22Rv1 (cell line): ENCODE data around the gene MBP.

ENCODE experiments used
- H3K27ac ChIP-seq: fragments of 450-650 bp; 2 replicates; pipeline ENCODE4 v1.5.1; 2017
- ZFX ChIP-seq: fragments of 450-650 bp; IDR thresholded peaks from 2 replicates; pipeline ENCODE4 v1.6.1; 2017; ENCODE audit warnings: antibody characterized with exemption, borderline replicate concordance
- TF ChIP-seq, protein P1 (sequence below): fragments of 450-650 bp; IDR thresholded peaks from 2 replicates; pipeline ENCODE4 v1.5.1; 2017; ENCODE audit warnings: mild to moderate bottlenecking

The MBP gene

DNA sequence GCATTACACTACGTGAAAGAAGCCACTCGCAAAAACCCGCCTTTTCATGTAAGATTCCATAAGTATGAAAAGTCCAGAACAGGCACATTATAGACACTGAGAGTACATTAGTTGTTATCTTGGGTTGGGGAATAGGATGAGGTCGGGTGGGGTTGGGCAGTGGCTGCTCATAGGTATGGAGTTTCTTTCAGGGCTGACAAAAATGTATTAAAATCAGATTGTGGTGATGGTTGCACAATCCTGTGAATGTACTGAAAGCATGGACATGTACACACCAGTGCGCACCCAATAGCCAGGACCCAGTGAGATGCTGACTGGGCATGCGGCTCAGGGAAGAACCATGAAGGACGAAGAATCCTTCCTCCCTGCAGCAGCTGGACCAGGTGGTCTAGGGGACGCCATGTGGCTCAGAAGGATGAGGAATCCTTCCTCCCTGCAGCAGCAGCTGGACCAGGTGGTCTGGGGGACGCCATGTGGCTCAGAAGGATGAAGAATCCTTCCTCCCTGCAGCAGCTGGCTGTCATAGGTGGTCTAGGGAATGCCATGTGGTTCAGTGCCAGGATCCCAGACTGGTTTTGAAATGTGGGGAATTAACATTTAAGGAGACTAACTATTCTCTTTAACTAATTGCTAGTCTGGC lies 50.1 kb downstream of the MBP start:
- TF ChIP-seq, protein P1, sequence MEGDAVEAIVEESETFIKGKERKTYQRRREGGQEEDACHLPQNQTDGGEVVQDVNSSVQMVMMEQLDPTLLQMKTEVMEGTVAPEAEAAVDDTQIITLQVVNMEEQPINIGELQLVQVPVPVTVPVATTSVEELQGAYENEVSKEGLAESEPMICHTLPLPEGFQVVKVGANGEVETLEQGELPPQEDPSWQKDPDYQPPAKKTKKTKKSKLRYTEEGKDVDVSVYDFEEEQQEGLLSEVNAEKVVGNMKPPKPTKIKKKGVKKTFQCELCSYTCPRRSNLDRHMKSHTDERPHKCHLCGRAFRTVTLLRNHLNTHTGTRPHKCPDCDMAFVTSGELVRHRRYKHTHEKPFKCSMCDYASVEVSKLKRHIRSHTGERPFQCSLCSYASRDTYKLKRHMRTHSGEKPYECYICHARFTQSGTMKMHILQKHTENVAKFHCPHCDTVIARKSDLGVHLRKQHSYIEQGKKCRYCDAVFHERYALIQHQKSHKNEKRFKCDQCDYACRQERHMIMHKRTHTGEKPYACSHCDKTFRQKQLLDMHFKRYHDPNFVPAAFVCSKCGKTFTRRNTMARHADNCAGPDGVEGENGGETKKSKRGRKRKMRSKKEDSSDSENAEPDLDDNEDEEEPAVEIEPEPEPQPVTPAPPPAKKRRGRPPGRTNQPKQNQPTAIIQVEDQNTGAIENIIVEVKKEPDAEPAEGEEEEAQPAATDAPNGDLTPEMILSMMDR: no peak
- no peak overlapping the region for H3K27ac ChIP-seq

DNA sequence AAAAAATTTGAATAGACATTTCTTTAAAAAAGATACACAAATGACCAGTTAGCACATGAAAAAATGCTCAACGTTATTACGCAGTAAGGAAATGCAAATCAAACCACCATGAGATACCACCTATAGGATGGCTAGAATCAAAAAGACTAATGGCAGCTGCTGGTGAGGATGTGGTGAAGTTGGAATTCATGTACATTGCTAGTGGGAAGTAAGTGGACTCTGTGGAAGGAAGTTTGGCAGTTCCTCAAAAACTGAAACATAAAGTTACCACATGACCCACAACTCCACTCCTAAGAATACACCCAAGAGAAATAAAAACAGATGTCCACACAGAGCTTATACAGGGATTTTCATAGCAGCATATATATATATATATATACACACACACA lies 51.2 kb downstream of the MBP start:
- H3K27ac ChIP-seq: no peak overlapping the region
- TF ChIP-seq, protein P1: no peak
- TF ChIP-seq ZFX: no peak

- TF ChIP-seq, protein P1: no peak
- TF ChIP-seq ZFX: no peak
- H3K27ac ChIP-seq: no peak overlapping the region
Measured at GRCh38 chr18:77079954-77080682, 52.5 kb downstream of the MBP start.

GRCh38 chr18:77079088-77079487 lies 53.5 kb downstream of the MBP start:
- TF ChIP-seq, protein P1: no peak
- TF ChIP-seq ZFX: no peak
- H3K27ac ChIP-seq: no peak overlapping the region

DNA sequence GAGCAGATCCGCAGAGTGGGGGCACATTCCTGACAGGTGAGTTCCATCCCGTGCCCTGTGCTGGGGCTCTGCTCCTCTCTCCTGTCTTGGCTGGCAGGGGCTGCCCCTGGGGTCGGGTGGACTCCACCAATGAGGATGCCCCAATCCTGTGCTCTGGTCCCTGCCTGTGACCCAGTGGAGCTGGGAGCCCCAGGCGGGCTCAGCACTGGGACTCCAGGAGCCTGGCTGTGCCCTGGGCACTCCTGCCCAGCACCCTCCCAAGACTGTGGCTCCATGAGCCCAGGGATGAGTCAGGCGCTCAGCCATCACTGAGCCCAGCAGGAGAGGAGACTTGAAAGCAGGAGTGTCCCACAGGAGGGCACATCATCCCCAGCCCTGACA lies 53.9 kb downstream of the MBP start:
- no peak overlapping the region for H3K27ac ChIP-seq
- TF ChIP-seq, protein P1: no peak
- no peak for TF ChIP-seq ZFX

DNA sequence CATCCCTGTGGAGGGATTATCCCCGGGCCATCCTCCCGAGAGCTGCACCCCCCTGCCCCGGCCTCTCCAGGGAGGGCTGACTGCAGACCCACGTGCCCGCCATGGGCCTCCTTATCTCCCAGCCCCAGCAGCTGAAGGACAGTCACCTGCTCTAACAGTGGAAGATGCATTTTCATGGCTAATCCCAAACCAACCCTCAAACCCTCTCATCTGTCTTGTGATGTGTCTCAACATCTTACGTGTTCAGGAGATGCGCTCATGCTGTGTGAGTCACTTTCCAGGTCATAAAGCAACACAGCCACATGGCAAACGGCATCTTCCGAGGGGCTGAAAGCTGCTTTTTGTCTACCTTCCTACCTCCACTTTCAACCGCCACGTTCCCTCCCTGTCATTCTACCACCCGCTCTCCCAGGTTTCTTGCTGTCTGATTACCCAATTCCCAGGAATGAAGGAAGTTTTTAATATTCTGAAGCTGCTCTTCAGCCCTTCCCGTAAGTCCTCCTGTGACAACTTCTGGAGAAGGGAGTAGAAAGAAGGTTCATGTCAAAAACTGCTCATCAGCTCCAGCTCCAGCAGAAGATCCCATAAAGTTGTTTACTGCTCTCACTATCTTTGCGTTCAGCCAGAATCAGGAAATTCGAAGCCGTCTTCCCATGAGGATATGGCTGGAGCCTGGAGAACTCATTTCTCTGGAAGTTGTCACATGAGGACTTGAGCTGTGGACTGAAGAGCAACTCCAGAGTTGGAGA lies 54.5 kb downstream of the MBP start:
- H3K27ac ChIP-seq: no peak overlapping the region
- TF ChIP-seq ZFX: no peak

GRCh38 chr18:77077401-77077800 lies 55.2 kb downstream of the MBP start:
- no peak overlapping the region for H3K27ac ChIP-seq
- no peak for TF ChIP-seq ZFX
- TF ChIP-seq, protein P1: no peak
